HT-29 (cell line): Measurements from ENCODE around the gene FAM83D. TPM values are rescaled to one million over a fixed set of nuclear protein-coding genes. Genes with fewer than 3 reads are reported as not detected.

Experiments
- DNase-seq: peaks from one replicate; pipeline ENCODE4 v3.0.0-alpha.2; 2015; ENCODE audit warnings: low spot score
- small RNA-seq: library from RNA; depleted of rRNA; stranded (forward); fragments of <200 nt; gene quantifications from one replicate; pipeline ENCODE3, GENCODE V24; 2014
- total RNA-seq: library from RNA; depleted of rRNA; stranded (reverse); fragments of >200 nt; shearing (Covaris generic); gene quantifications from 2 replicates; pipeline ENCODE4 v1.2.3, GENCODE V29; 2014; rRNA removed

The FAM83D gene
- total RNA-seq, 1 experiment from 2014 or later, result 90.6 TPM

DNA sequence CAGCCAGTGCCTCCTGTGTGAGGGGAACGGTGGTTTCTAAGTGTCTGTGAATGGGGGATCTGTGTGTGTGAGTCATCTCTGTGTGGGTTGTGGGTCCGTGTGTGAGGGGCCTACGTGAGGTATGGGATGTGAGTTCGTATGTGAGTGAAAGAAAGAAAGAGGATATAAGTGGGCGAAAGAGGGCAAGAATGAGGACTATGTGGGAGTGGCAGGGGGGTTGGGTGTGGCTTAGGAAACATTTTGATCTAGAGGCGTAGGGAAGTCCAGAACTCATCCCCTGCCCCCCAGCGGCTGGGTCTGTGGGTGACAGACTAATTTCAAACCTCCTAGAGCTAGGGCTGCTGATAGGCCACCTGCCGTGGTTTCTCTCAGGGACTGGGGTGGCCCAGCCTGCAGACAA lies 71.4 kb downstream of the FAM83D start:
- DNase-seq, result no peak

DNA sequence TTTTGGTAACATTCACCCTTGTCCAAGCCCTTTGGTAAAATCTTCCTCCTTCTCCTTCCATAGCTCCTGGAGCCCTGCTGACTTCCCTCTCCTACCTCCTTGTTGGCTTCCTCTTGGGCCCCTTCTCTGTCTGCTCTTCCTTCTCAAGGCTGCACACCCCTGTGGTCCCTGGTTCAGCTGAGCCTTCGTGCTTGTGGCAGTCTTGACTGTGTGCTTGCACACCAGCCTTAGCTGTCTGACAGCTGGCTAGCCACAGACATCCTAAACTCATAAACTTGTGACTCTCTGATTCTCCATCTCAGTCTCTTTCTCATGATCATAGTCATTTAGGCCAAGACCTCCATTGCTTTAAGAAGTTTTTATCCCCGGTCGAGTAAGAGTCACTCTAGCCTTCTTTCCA lies 73.0 kb downstream of the FAM83D start:
- no peak for DNase-seq

DNA sequence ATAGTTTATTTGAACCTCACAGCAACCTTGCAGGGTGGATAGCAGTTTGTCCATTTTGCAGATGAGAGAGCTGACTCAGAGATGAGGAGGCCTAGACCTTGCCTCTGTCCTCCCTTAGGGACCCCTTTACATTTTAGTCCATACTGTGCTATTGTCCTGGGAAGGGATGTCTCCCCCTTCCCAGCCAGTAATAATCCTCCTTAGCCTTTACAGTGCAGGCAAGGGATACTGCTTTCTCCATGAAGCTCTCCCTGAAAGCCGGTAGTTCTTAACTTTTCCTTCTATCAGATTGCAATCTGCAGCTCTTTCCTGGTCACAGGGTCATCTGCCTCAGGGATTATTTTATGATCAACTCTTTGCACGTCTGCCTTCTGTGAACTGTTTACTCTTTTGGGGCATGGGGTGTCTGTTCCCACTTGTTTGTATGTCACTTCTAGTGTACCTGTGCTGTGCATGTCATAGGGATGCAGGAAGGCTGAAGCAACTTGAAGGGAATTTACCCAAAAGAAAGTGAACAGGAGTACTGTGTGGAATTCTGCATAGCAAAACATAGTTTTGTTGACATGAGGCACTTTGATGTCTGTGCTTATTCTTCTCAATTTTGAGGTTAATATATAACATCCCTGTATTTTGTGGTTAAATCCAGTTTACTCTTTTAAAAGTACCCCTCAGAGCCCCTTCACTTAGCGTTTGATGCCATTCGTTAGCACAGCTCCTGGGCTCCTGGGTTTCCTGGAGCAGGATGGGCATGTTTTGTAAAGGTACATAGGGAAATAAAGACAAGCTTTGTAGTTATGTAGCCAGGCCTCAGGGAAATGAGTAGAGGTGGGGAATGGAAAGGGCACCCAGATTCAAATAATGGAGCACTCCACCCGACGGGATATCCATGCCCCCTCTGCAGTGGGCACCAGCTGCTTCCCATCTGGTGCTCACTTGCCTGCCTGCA lies 74.0 kb downstream of the FAM83D start:
- no peak for DNase-seq

Small RNA genes within 50 kb of the gene (small RNA-seq; reads per million reads assigned to genes)
- gene AL023803.1, result not detected

Other genes starting within 250 kb of the FAM83D start
- gene SLC32A1, start 201.9 kb upstream of the FAM83D start, total RNA-seq, result not detected in 2 replicates
- gene ACTR5, start 178.0 kb upstream of the FAM83D start, total RNA-seq, result 21.0 and 21.4 TPM in 2 replicates
- gene PPP1R16B, start 120.7 kb upstream of the FAM83D start, total RNA-seq, result not detected in 2 replicates
- gene DHX35, start 35.9 kb downstream of the FAM83D start, total RNA-seq, result 14.7 and 14.9 TPM in 2 replicates